HG03378 (cell line): ENCODE data around the gene TMCO4.
"Not testable (repeated sequence)": the region's sequence is repeated elsewhere in the genome, so short reads cannot be mapped to it uniquely, and the experiment has no call there.

Source experiments
- ATAC-seq: cut with Tn5 transposase; IDR thresholded peaks from one replicate; pipeline ENCODE4 v1.9.1; 2021; ENCODE audit warnings: mild to moderate bottlenecking, moderate library complexity; ENCODE audit not compliant: unreplicated experiment

Gene TMCO4

DNA sequence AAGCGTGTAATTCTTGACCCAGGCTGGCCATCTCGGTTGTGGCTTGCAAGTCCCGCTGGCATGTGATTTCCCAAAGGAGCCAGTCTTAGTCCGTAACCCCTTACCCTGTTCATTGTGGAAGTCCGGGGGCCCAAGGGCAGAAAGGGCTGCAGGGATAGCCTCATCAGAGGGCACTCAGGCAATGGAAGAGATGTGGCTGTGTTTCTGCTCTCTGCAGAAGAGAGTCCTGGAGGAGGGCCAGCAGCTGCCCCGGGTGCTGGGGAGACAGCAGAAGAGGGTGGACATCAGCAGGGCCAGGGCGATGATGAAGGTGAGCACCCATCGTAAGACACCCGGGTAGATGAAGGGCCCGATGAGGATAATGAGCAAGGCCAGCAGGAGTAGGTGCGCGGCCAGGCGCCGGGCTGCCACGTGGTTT is 14.5 kb upstream of the TMCO4 start:
- ATAC-seq: no peak

DNA sequence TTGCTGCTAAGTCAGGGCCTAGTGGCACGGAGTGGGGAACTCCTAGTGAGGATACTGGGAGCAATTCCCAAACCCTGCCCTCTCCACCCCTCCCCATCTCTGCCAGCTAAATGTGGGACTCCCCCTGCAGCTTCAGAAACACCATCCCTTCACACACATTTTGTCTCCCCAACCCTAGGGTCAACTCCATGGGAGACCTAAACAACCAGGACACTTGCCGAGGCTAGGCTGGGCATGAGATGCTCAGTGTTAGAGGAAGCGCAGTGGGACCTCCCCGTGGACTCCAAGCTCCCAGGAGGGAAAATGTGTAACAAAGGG is 13.9 kb upstream of the TMCO4 start:
- ATAC-seq: no peak

DNA sequence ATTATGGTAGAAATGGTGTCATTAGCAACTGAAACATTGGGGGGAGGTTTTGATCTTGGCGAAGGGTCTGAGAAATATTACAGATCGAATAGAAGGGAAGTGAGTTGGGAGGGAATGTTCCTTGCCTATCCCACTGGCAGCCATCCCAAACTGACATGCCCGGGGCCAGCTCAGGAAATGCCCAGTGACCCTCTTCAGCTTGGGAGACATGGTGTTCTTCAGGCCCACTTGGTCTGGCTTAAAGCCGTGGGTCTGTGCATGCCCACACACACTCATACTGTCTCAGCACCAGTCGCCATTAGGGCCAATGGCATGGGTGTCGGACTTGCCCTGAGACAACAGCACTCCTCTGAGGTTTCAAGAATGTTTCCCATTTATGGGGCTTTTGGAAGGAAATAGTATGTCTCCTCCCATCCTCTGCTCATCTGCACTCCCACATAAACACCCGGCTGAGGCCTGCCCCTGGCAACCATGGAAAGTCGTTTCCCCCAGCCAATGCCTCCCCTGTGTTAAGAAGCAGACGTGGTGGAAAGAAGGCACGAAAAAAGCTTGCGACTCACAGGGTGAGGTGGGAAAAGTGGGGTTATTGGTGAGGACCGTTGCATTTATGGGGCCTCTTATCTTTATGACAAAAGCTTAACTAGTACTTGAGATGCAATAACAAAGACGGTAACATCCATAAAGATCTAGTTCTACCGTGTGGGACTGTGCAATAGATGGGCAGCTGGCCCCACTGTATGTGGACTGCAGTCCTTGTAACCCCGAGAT is 13.3 kb upstream of the TMCO4 start:
- ATAC-seq: no peak

DNA sequence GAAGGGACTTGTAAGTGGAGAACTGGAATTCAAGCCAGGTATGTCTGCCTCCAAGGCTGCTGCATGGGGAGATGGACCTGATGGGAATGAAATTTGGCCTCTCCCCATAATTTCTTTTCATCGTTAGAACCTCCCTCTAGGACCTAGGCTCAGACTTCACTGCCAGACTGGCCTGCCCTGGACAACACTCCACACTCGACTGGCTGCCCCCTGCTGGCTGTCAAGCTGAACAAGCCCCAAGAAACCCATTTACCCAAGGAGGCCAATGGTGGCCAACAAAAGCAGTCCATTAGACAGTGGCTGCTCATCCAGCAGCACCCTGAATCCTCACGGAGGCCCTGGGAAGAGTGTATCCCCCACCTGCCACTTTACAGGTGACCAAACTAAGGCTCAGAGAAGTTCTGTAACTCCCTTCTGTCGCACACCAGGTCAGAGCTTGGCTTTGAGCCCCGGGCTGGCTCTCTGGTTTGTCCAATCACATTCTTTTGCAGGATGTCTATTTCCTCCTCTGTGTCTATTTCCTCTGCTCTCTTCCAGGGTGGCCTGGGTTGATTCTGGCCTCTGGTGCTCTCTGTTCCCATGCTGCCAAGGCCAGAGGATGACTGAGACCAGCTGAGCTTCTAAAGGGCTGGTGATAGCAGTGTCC is 11.6 kb upstream of the TMCO4 start:
- ATAC-seq: no peak

DNA sequence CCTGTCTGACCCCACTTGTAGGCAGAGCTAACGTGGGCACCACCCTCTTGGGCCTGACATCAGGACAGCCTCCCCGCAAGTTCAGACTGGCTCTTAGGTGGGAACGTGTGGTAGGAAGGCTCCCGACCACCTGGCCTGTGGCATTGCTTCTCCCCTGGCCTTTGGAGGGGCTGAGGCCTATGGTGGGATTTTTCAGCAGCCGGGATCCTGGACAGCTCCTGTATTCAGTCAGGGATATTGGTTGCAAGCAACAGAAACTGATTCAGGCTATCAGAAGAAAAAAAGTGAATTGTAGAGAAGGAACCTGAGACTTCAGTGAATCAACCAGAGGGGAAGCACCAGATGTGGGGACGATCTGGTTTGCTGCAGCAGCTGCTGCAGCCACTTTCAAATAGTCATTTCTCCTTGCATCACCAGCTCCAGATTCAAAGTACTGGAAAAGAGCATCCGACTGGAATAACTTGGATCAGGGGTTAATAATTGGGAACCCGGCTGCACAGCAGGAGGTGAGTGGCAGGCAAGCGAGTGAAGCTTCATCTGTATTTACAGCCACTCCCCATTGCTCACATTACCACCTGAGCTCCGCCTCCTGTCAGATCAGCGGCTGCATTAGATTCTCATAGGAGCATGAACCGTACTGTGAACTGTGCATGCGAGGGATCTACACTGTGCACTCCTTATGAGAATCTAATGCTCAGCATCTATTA is 9.5 kb upstream of the TMCO4 start:
- ATAC-seq: no peak

DNA sequence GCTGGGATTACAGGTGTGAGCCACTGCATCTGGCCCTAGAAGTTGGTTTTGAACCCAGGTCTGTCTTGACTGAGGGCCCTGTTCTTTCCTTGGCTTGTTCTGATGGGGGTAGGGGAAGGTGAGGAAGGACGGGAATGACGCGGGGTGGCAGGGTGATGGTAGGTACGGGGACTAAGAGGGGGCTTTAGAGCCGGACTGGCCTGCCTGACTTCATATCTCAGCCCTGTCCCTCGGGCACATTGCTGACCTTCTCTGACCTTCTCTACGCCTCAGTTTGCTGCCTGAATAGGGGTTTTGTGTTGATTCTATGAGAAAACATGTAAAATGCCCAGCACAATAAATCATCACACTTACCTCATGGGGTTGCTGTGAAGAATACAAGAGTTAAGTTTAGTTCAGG is 8.6 kb upstream of the TMCO4 start:
- no peak for ATAC-seq

DNA sequence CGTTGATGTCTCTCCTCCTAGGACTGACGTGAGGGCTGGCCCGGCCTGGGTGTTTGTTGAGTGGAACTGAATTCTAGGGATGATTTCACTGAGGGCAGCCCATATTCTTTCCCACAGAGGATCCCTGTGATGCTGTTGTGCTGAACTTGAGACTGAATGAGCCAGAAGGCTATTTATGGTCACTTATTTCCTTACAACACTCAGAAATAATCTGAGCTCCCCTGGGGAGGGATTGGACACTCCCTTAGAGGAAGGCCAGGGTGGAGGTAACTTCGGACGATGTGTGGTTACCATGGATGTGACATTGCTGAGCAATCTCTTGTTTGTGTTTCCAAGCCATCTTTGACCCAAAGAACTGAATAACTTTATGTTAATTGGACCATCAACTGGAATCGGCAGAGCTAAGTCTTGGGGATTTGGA is 5.1 kb upstream of the TMCO4 start:
- no peak for ATAC-seq

DNA sequence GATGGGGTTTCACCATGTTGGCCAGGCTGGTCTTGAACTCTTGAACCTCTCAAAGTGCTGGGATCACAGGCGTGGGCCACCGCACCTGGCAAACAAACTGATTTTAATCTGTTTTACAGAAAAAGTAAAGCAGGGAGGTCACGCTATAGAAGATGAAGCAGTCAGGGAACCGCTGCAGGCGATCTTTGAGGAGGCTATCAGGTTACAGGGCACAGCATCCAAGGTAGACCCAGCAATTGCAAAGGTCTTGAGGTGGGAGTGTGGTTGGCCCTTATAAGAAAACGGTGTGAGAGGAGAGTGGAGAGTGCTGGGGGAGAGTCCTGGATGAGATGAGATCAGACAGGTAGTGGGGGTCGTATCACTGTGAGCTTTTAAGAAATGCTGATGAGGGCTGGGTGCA is 2.6 kb upstream of the TMCO4 start:
- ATAC-seq: no peak

DNA sequence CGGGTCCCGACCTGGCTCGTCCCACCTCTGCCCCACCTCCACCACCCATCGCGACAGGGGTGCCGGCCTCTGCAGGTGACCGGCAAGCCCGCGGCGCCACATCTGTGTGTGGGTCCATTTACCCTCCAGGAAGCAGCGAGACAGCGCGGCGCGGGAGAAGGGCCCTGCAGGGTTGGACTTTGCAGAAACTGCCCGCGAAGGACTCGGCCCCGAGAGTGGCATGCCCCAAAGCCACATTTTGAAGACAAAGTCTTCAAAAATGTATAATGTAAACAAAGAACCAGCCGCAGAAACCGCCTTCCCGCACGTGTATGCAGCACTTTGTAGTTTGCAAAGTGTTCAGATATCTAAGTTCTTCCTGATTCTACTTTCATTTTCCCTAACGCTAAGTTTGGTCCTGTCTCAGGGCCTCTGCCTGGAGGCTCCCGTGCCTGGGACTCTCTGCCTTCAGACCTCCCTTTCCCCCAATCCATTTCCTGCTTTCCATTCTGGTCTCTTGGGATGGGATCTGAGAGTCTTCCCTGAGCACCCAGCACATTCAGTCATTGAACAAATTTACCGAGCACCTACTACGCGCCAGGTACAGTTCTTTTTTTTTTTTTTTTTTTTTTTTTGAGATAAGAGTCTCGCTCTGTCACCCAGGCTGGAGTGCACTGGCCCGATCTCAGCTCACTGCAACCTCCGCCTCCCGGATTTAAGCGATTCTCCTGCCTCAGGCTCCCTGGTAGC is 524 bp upstream of the TMCO4 start:
- ATAC-seq: no peak

DNA sequence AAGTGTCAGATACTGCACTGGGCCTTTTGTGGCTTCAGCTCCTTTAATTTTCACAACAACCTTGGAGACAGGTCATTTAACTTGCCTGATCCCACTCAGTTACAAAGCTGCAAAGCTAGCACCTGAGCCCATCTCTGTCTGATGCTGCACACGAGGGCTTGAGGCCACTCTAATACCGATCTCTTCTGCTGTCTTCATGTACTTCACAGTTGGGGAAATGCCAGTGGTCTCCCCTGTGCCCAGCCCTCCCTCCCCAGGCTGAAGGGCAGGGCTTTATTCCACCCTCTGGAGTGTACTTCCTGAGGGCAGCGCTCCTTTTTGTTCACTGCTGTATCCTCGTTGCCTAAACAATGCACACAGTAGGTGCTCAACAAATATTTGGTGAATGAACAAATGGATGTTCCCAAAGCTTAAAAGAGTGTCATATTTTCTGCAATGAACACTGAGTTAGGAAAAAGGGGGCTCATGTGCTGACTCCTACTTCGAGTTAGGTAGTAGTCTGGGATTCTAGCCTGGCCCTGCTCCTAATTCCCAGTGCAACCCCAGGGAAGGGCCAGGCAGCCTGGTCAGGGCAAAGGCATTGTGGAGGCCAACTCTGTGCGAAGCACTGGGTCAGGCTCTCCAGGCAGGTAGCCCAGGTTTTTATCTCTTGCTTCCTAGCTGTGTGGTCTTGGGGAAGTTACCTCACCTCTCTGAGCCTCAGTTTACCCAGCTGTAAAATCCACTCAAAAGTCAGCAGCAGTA is 1.1 kb downstream of the TMCO4 start:
- ATAC-seq: no peak

DNA sequence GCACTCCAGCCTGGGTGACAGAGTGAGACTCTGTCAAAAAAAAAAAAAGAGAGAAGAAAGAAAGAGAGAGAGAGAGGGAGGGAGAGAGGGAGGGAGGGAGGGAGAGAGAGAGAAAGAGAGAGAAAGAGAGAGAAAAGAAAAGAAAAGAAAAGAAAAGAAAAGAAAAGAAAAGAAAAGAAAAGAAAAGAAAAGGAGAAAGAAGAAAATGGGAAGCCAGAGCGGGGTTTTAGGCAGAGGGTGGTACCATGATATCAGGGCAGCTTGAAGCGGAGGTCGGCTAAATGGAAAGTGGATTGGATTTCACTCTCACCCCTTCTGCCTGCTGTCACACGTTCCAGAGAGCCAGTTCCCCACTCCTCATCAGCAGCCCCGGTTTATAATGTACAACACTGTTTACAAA is 1.9 kb downstream of the TMCO4 start:
- ATAC-seq: no peak

DNA sequence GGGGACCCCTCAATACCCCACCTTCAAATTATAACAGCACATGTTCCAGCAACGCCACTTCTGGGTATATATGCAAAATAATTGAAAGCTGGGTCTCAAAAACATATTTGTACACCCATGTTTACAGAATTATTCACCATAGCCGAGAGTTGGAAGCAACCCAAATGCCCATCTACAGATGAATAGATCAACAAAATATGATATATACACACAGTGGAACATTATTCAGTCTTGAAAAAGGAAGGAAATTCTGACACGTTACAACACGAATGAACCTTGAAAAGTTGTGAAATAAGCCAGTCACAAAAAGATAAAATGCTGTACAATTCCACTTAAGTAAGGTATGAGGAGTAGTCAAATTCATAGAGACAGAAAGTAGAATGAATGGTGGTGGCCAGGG is 5.1 kb downstream of the TMCO4 start:
- no peak for ATAC-seq

DNA sequence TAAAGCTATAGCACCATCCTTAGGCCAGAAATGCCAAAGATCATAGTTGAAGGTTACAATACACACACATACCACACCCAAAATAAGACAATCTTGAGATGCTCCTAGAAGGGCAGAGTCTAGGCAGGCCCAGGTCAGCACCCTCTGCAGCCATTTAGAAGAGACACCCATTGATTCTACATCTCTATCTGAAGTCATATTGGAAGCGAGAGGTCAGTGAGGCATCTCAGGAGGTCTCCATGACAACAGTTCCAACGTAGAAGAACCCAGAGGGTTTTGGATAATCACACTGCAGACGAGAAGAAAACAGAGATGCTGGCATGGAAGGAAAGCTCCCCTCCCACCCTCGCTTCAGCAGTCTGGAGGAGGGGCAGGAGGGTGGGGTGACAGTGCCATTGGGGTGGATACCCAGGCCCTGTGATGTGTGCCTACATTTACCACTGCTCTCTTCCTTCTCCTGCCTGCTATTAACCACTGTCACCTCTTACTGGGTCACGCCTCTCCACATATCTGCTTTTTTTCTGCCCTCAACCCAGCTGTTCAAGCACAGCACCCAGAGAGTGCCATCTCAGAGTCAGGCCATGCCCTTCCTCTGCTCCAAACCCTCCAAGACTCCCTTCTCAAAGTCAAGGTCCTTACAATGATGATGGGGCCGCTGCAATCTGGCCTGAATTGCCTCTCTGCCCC is 6.2 kb downstream of the TMCO4 start:
- no peak for ATAC-seq

DNA sequence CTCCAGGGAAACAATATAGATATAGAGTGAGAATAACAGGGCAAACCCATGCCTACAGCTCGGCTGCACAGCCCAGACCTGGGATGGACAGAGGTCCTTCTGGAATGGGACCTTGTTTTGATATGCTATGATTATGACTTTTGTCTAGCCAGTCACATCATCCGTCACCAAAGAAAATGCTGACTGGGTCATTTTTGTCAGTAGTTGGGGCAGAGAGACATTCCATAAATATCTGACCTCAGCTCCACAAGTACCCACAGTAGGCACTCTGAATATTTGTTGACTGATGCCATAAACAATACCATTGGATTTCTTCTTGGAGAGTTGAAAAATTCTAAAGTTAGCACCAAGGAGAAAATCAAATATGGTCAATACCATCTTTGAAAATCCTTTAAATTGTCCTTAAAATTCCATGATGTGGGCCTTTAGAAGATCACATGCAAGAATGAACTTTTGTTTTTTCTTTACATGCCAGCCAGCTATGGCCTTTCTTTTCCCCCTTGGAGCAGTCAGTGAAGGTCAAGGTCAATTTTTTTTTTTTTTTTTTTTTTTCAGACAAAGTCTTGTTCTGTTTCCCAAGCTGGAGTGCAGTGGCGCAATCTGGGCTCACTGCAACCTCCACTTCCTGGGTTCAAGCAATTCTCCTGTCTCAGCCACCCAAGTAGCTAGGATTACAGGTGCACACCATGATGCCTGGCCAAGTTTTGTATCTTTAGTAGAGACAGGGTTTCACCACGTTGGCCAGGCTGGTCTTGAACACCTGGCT is 7.3 kb downstream of the TMCO4 start:
- ATAC-seq: no peak

DNA sequence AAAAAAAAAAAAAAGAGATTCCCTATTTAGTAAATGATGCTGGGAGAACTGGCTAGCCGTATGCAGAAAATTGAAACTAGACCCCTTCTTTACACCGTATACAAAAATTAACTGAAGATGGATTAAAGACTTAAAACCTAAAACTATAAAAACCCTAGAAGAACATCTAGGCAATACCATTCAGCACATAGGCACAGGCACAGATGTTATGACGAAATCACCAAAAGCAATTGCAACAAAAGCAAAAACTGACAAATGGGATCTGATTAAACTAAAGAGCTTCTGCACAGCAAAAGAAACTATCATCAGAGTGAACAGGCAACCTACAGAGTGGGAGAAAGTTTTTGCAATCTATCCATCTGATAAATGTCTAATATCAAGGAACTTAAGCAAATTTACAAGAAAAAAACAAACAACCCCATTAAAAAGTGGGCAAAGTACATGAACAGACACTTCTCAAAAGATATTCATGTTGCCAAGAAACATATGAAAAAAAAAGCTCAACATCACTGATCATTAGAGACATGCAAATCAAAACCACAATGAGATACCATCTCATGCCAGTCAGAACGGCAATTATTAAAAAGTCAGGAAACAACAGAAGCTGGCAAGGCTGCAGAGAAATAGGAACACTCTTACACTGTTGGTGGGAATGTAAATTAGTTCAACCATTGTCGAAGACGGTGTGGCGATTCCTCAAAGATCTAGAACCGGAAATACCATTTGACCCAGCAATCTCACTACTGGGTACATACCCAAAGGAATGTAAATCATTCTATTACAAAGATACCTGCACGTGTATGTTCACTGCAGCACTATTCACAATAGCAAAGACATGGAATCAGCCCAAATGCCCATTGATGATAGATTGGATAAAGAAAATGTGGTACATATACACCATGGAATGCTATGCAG is 9.4 kb downstream of the TMCO4 start:
- ATAC-seq: not testable (repeated sequence)

DNA sequence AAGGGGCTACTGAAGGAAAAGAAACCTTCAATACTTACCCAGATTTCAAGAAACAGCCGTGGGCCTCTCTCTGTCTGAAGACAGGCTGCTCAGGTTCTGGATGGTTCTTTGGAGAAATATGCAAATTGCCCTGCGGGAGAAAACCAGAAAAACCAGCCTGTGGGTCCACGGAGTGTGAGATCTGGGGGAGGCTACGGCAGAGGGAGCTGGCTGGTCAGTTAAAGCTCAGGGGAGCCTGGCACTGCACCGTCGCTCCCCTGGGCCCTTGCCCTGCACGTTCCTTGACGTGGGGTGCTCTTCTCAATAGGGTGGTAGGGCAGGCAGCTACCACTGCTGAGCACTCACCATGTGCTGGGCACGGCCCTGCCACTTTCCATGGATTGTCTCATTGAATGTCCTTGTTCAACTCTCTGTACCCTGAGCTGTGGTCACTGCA is 12.7 kb downstream of the TMCO4 start:
- no peak for ATAC-seq

DNA sequence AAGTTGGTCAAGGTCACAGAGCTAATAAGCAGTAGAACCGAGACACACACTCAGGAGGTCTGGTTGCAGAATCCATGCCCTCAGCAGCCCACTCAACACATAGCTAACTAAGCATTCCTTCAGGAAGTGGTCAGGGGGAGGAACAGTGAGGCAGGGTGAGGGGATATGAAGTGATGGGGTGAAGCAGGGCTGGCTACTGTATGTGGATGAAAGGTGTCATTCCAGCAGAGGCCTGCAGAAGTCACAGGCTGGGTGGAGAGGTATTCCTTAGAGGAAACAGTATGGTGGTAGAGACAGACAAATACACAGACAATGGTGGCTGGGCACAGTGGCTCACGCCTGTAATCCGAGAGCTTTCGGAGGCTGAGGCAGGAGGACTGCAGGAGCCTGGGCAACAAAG is 14.1 kb downstream of the TMCO4 start:
- no peak for ATAC-seq

DNA sequence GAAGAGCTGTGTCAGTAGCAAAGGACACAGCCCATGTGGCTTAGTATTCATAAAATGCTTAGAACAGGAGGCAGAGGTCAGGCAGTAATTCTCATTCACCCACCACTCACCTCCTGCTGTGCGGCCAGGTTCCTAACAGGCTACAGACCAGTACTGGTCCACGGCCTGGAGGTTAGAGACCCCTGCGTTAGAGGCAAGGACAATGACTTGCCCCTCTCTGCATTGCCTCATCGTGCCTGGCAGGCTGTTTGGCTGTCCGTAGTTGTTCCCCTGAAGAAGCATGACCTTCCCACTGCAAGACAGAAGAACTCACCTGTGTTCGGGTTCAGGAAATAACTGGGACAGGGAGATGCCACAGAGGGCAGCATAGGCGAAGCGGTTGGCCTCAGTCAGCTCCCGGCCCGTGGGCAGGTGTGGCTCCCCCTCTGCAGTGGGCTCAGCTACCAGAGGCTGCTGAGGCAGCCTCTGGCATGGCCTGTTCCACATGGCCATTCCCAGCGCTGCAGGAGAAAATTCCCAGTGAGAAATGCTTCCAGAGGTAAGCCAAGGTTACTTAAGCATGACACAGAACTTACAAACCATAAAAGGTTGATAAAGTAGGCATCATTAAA is 19.3 kb downstream of the TMCO4 start:
- ATAC-seq: no peak
